GM12891 (cell line): ENCODE measurements around the gene XPA.

Experiments
- PAX5 ChIP-seq: IDR thresholded peaks from 2 replicates; pipeline ENCODE4 v1.6.1; 2011; ENCODE audit warnings: low read length, moderate library complexity, mild to moderate bottlenecking; ENCODE audit not compliant: insufficient read depth, severe bottlenecking
- POLR2A ChIP-seq: IDR thresholded peaks from 2 replicates; pipeline ENCODE4 v1.6.1; 2011; ENCODE audit warnings: low read depth, low read length, control low read depth
- POLR2AphosphoS5 ChIP-seq: IDR thresholded peaks from 2 replicates; pipeline ENCODE4 v1.6.1; 2011; ENCODE audit warnings: low read depth, low read length, control low read depth
- SPI1 ChIP-seq: IDR thresholded peaks from 2 replicates; pipeline ENCODE4 v1.6.1; 2011; ENCODE audit warnings: low read depth, low read length, control low read depth
- TAF1 ChIP-seq: IDR thresholded peaks from 2 replicates; pipeline ENCODE4 v1.6.1; 2011; ENCODE audit warnings: low read depth, low read length, control low read depth

DNA sequence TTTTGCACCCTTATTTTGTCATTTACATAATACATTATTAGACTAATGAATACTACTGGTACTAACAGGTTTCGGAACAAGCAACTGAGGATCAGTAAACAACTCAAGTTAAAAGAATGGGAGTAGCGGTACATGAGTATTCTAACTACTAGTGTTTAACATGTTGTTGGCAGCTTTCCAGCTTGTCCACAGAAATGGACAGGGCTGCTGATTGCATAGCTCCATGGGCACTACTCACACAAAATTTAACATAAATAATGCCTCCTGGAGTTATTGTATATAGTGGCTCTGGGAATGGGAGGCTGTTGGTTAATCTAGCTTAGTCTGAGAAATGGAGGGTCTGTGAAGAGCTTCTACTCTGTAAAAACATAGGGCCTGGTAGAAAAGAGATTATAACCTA, 56.8 kb downstream of the XPA start:
- TF ChIP-seq POLR2A (no peak), POLR2AphosphoS5 (no peak), PAX5 (no peak), TAF1 (no peak), SPI1 (no peak)
